B cell (primary cell): Measurements from ENCODE around the gene ZNF618. TPM values are rescaled to one million over a fixed set of nuclear protein-coding genes. Genes with fewer than 3 reads are reported as not detected.

Source experiments
- ATAC-seq: fragments of 200-7000 bp; cut with Tn5 transposase; one replicate; pipeline ENCODE4 v1.10.0; 2021; ENCODE audit warnings: low read depth, mild to moderate bottlenecking, moderate number of reproducible peaks, moderate library complexity
- CTCF ChIA-PET: fragments of 350-600 bp; sonication (Branson Sonifier 250); formaldehyde crosslinking; loops from one replicate; lab custom pipeline; 2021; ENCODE audit warnings: antibody characterized with exemption, inconsistent platforms; lab: Charles Lee
- POLR2A ChIA-PET: fragments of 350-600 bp; sonication (Branson Sonifier 250); formaldehyde crosslinking; loops from one replicate; lab custom pipeline; 2021; ENCODE audit warnings: antibody characterized with exemption; lab: Charles Lee
- DNase-seq: peaks from one replicate; pipeline ENCODE4 v3.0.0; 2013
- H2AFZ ChIP-seq: 2 replicates; pipeline ENCODE4 v1.6.1; 2012; ENCODE audit warnings: mild to moderate bottlenecking, low read depth, low read length; ENCODE audit not compliant: insufficient read depth, poor library complexity, severe bottlenecking
- H3K27ac ChIP-seq, 2 donors: 1 replicate in 1 of 2; 2 replicates in 1 of 2; pipeline ENCODE4 v1.5.1; 2012 to 2013; ENCODE audit warnings: low read length in 2 of 2, mild to moderate bottlenecking in 2 of 2, moderate library complexity in 1 of 2
- H3K27me3 ChIP-seq, 4 experiments: fragments of 200-600 bp in 1 of 4; sonication (generic) in 1 of 4; replicated peaks in 1 of 4; 1 replicate in 2 of 4; 2 replicates in 2 of 4; pipeline versions ENCODE4 v1.6.1 to v1.7.0; 2013 to 2016; ENCODE audit warnings: low read length in 3 of 4, mild to moderate bottlenecking in 2 of 4, mixed read lengths in 1 of 4, moderate library complexity in 1 of 4; ENCODE audit not compliant: insufficient read depth in 4 of 4, control insufficient read depth in 3 of 4; ENCODE audit errors: control extremely low read depth in 1 of 4
- H3K36me3 ChIP-seq, 2 experiments: replicated peaks in 1 of 2; 1 replicate in 1 of 2; 2 replicates in 1 of 2; pipeline versions ENCODE4 v1.6.1 to v1.7.1; 2013; ENCODE audit warnings: low read length in 1 of 2; ENCODE audit not compliant: insufficient read depth in 2 of 2, control insufficient read depth in 1 of 2; ENCODE audit errors: control extremely low read depth in 1 of 2, extremely low read depth in 1 of 2
- H3K4me1 ChIP-seq, 2 donors: fragments of 200-600 bp in 1 of 2; sonication (generic) in 1 of 2; 1 replicate in 1 of 2; 2 replicates in 1 of 2; pipeline versions ENCODE4 v1.5.1 to v1.6.1; 2013 to 2017; ENCODE audit warnings: low read length in 2 of 2; ENCODE audit not compliant: control insufficient read depth in 2 of 2, insufficient read depth in 2 of 2
- H3K4me2 ChIP-seq: replicated peaks from 2 replicates; pipeline ENCODE3; 2012; ENCODE audit warnings: mild to moderate bottlenecking, low read depth, low read length; ENCODE audit not compliant: poor library complexity, severe bottlenecking
- H3K4me3 ChIP-seq, 5 experiments: fragments of 200-600 bp in 1 of 5; sonication (generic) in 1 of 5; 1 replicate in 3 of 5; 2 replicates in 2 of 5; pipeline versions ENCODE4 v1.5.1 to v1.7.0; 2011 to 2016; ENCODE audit warnings: low read length in 4 of 5, mild to moderate bottlenecking in 4 of 5, low read depth in 2 of 5, control low read depth in 1 of 5, moderate library complexity in 1 of 5; ENCODE audit not compliant: insufficient read depth in 1 of 5; ENCODE audit errors: control extremely low read depth in 1 of 5, extremely low read depth in 1 of 5
- H3K79me2 ChIP-seq: fragments of 200-600 bp; sonication (generic); one replicate; pipeline ENCODE4 v1.6.0; 2016; ENCODE audit warnings: low read length; ENCODE audit not compliant: control insufficient read depth, insufficient read depth
- H3K9ac ChIP-seq: fragments of 200-600 bp; sonication (generic); 2 replicates; pipeline ENCODE4 v1.6.1; 2017; ENCODE audit warnings: mild to moderate bottlenecking, low read length, moderate library complexity
- H3K9me3 ChIP-seq, 3 donors: one replicate each; pipeline versions ENCODE4 v1.6.1 to v1.7.1; 2013; ENCODE audit warnings: low read length in 2 of 3; ENCODE audit not compliant: control insufficient read depth in 2 of 3, insufficient read depth in 1 of 3; ENCODE audit errors: control extremely low read depth in 1 of 3
- H4K20me1 ChIP-seq: 2 replicates; pipeline ENCODE4 v1.6.0; 2012; ENCODE audit warnings: mild to moderate bottlenecking, low read length; ENCODE audit not compliant: insufficient read depth, control insufficient read depth, poor library complexity, severe bottlenecking
- H3K27ac Mint-ChIP-seq: one replicate; pipeline ENCODE4 v1.8.0; 2021; ENCODE audit warnings: mixed read lengths
- H3K27me3 Mint-ChIP-seq: one replicate; pipeline ENCODE4 v1.8.0; 2021; ENCODE audit warnings: mixed read lengths
- H3K4me1 Mint-ChIP-seq: one replicate; pipeline ENCODE4 v1.8.0; 2021; ENCODE audit warnings: mixed read lengths
- H3K4me3 Mint-ChIP-seq: one replicate; pipeline ENCODE4 v1.8.0; 2021; ENCODE audit warnings: mixed read lengths
- H3K9me3 Mint-ChIP-seq: one replicate; pipeline ENCODE4 v1.8.0; 2022; ENCODE audit warnings: mixed read lengths; ENCODE audit not compliant: insufficient read depth
- EZH2 ChIP-seq: IDR thresholded peaks from 2 replicates; pipeline ENCODE4 v1.6.1; 2012; ENCODE audit warnings: borderline replicate concordance, low read depth, mild to moderate bottlenecking, moderate library complexity, low read length; ENCODE audit not compliant: insufficient read depth, poor library complexity, severe bottlenecking
- WGBS: methylation state at CpG from one replicate; pipeline ENCODE4 v1.1.5; 2013; ENCODE audit warnings: missing lambda C conversion rate; ENCODE audit not compliant: insufficient coverage; 5-methylcytosine and 5-hydroxymethylcytosine counted together
- intact Hi-C: fragments of 100-400 bp; cut with micrococcal nuclease; formaldehyde crosslinking; loops from one replicate; pipeline ENCODE4 v1.10.0; 2022
- polyA plus RNA-seq: library from polyadenylated mRNA; depleted of rRNA; stranded (reverse); fragments of >200 nt; gene quantifications from 2 replicates; pipeline ENCODE4 v1.2.3, GENCODE V29; 2012
- total RNA-seq, 2 donors: library from RNA; stranded (reverse); fragments of 120-200 nt in 1 of 2; gene quantifications; 1 replicate in 1 of 2; 2 replicates in 1 of 2; pipeline versions ENCODE4 v1.2.3 to v1.2.4, GENCODE V29; 2013 to 2022
- TF ChIP-seq, protein P1 (sequence below): fragments of 200-600 bp; IDR thresholded peaks from one replicate; pipeline ENCODE4 v1.8.0; 2022; ENCODE audit warnings: antibody characterized with exemption, mild to moderate bottlenecking

Gene ZNF618
- total and polyA plus RNA-seq, 2 donors (not counting 1 experiment from before 2014, with no cell fraction given): 1.4 to 2.5 TPM

DNA sequence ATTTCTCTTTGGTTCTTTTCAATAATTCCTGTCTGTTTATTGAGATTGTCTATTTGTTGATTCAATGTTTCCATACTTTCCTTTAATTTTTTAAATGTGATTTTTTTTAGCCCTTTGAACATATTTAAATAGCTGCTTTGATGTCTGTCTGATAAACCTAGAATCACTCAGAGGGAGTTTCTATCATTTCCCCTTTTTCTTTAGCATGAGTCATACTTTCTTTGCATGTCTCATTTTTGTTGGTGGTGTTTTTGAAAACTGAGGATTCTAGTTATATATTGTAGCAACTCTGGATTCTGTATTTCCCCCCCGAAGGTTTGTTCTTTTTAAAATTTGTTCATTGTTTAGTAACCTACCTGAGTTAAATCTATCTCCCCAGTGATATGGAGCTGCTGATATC, 24.2 kb upstream of the ZNF618 start:
- Histone ChIP-seq H3K9me3 (peaks cover 0 to 3% (median 2%) of the 10 kb centered on the region in 3 donors), H3K27ac (no peak overlapping the region), H3K4me2 (no peak overlapping the region), H3K9ac (no peak overlapping the region), H3K36me3 (no peaks in the 10 kb centered on the region), H2AFZ (no peak overlapping the region), H3K79me2 (no peaks in the 10 kb centered on the region), H3K4me1 (no peaks in the 10 kb centered on the region), H4K20me1 (no peaks in the 10 kb centered on the region), H3K27me3 (peaks cover 0 to 4% (median 0%) of the 10 kb centered on the region in 4 experiments), H3K4me3 (no peak overlapping the region)
- no CpG with 5 or more reads among the region's 1 CpG for WGBS
- Mint-ChIP-seq H3K4me3 (no peak overlapping the region), H3K4me1 (no peaks in the 10 kb centered on the region), H3K27ac (no peak overlapping the region), H3K27me3 (peaks cover 18% of the 10 kb centered on the region), H3K9me3 (no peaks in the 10 kb centered on the region)
- ChIA-PET POLR2A (no interaction called here), CTCF (no interaction called here)
- intact Hi-C loops: no loop called here
- ATAC-seq (no peak), DNase-seq (no peak)
- TF ChIP-seq, protein P1, sequence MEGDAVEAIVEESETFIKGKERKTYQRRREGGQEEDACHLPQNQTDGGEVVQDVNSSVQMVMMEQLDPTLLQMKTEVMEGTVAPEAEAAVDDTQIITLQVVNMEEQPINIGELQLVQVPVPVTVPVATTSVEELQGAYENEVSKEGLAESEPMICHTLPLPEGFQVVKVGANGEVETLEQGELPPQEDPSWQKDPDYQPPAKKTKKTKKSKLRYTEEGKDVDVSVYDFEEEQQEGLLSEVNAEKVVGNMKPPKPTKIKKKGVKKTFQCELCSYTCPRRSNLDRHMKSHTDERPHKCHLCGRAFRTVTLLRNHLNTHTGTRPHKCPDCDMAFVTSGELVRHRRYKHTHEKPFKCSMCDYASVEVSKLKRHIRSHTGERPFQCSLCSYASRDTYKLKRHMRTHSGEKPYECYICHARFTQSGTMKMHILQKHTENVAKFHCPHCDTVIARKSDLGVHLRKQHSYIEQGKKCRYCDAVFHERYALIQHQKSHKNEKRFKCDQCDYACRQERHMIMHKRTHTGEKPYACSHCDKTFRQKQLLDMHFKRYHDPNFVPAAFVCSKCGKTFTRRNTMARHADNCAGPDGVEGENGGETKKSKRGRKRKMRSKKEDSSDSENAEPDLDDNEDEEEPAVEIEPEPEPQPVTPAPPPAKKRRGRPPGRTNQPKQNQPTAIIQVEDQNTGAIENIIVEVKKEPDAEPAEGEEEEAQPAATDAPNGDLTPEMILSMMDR: no peak

GRCh38 chr9:113853333-113853732, 22.8 kb upstream of the ZNF618 start:
- POLR2A ChIA-PET: no interaction called here
- Histone ChIP-seq H2AFZ (no peak overlapping the region), H3K9me3 (peaks cover 0 to 3% (median 2%) of the 10 kb centered on the region in 3 donors), H3K9ac (no peak overlapping the region), H3K27me3 (peaks cover 0 to 6% (median 0%) of the 10 kb centered on the region in 4 experiments), H3K4me2 (no peak overlapping the region), H3K27ac (no peak overlapping the region), H3K4me1 (no peaks in the 10 kb centered on the region), H3K79me2 (no peaks in the 10 kb centered on the region), H3K36me3 (no peaks in the 10 kb centered on the region), H4K20me1 (no peaks in the 10 kb centered on the region), H3K4me3 (no peak overlapping the region)
- Mint-ChIP-seq H3K4me1 (no peaks in the 10 kb centered on the region), H3K27me3 (peaks cover 18% of the 10 kb centered on the region), H3K4me3 (no peak overlapping the region), H3K9me3 (no peaks in the 10 kb centered on the region), H3K27ac (no peak overlapping the region)
- intact Hi-C loops: no loop called here
- DNase-seq (no peak), ATAC-seq (no peak)
- TF ChIP-seq, protein P1: no peak
- TF ChIP-seq EZH2: no peak
- WGBS: no CpG with 5 or more reads among the region's 2 CpGs
- CTCF ChIA-PET: no interaction called here
